Activated CD8-positive, alpha-beta memory T cell treated with anti-CD3 and anti-CD28 coated beads, Interleukin-2, amount 50 U/mL, for 1 hour (primary cell): ENCODE measurements around the gene TMPO.
A peak's percentile ranks its signal among the peaks of the same experiment; 100 is the strongest.
"Not testable (repeated sequence)": the region's sequence is repeated elsewhere in the genome, so short reads cannot be mapped to it uniquely, and the experiment has no call there.

Experiments used
- DNase-seq: peaks from one replicate; pipeline ENCODE4 v3.0.0-alpha.2; 2020; ENCODE audit errors: extremely low read depth

TMPO gene

DNA sequence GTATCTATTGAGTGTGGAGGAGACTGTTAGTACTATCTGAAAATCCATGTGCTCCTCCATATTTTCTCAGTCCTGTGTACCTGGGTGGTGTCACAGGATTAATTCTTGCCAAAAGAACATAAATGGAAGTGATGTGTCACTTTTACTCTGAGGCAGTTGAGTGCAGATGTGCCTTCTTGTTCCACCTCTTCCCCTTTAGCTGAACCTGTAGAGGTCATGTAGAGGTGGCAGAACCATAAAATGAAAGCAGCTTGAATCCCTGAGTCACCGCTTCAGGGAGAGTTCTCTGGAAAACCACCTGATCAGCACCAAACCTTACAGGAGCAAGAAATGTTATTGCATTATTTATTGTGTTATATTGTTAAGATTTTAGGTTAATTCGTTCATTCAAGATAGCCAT, 63.4 kb downstream of the TMPO start:
- no peak for DNase-seq

DNA sequence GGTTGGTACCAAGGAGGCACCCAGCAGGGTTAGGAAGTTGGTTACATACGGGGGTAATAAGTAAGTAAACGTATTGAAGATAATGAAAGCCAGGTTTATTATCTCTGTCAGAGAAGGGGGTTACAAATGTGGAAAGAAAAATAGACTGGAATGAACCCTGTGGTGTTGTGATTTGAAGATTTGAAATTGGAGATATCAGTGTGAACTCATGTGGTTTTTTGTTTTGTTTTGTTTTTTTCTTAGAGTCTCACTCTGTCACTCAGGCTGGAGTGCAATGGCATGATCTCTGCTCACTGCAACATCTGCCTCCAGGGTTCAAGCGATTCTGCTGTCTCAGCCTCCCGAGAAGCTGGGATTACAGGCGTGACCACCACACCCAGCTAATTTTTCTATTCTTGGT, 64.0 kb downstream of the TMPO start:
- no peak for DNase-seq

DNA sequence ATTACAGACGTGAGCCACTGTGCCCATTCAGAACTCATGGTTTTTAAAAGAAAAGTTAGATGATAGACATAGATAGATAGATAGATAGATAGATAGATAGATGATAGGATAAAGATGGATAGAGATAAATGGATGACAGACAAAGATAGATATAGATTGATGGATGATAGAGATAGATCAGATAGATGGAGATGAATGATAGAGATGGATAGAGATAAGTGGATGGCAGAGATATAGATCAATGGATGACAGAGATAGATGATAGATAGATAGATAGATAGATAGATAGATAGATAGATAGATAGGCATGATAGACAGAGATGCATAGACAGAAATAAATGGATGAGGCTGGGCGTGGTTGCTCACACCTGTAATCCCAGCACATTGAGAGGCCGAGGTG, 64.4 kb downstream of the TMPO start:
- DNase-seq: no peak

DNA sequence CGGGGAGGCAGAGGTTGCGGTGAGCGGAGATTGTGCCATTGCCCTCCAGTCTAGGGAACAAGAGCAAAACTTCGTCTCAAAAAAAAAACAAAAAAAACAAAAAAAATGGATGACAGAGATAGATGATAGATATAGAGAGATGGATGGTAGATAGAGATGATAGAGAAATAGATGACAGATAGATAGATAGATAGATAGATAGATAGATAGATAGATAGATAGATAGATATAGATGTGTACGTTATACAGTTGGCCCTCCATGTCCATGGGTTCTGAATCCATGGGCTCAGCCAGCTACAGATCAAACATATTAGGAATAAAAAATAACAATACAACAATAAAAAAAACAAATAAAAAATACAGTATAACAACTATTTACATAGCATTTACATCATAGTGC, 65.3 kb downstream of the TMPO start:
- DNase-seq: no peak

DNA sequence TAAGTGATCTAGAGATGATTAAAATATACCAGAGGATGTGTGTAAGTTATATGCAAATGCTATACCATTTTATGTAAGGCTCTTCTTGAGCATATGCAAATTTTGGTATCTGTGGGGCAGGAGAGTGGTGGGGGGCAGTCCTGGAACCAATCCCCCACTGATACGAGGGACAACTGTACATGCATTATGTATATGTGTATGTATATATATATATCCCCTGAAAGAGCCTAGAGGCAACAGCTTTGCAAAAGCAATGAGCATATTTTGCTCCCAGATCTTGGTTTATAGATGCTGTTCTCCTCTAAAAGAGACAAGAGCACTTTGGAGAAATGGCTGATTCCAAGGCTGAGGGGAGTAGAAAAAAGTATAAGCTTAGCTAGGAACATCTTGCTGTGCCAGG, 65.7 kb downstream of the TMPO start:
- DNase-seq: no peak

DNA sequence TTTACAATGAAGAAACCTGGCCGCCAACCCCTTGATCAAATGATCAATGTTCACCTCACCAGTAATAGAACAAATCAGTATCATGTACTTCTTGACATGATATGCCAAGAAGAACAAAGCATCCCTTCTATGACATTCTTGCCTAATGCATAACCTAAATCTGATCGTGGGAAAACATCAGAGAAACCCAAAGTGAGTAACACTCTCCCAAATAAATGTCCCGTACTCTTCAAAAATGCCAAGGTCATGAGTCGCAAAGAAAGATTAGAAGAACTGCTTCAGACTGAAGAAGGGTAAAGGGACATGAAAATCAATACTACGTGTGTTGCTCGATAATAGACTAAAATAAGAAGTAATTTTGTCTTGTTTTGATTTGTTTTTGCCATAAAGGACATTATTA, 66.7 kb downstream of the TMPO start:
- DNase-seq: no peak

DNA sequence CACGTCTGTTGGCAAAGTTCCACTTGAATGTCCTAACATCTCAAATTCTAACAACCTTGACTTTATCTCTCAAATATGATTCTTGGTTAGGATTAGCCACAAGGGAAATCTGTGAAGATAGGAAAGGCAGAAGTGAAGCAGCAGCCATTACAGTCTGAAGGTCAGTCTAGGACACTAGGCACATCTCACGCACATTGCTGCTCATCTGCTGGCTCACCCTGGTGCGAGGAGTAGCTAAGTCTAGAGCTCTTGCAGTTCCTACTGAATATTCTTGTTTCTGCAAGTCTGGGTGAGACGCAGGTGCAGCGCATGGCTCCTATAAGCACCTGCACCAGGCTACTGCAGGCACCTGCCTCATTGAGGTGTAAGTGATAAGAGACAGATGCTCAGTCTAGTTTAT, 71.7 kb downstream of the TMPO start:
- DNase-seq: no peak

DNA sequence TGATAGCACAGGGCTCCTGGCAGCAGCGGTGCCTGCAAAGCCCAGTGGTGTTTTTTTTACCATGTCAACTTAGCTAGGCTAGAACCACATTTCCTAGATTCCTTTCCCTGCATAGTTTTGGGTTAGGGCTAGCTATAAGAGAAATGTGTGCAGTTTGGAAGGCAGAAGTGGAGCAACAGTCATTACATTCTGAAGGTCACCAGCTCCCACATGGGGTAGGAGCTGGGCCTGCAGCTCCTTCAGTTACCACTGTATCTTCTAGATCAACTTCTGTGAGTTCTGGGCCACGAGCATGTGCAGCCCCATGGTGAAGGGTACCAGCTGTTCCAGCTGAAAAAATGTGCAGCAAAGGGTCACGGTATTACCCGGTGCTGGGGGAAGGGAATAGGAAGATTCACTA, 75.8 kb downstream of the TMPO start:
- no peak for DNase-seq

DNA sequence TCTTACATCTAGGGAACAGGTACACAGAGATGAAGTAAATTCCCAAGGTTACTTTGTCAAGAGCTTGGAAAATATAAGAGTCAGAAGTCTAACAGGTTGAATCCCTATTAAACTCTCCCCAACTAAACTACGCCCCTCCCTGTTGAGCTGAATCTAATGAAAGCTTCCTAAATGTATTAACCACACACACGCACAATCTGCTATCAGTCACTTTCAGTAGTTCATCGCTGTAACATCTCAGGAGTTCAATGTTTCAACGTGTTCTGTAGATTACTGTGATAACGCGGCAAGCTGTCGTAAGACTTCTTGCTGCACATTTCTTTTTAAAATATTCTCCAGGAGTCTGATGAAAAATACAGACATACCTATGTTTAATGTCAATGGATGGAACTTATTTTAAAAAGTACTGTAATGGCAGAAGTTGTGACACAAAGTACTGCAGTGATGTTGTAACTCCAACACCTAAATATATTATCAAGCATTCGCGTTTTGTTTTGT, 77.5 kb downstream of the TMPO start:
- DNase-seq: no peak

DNA sequence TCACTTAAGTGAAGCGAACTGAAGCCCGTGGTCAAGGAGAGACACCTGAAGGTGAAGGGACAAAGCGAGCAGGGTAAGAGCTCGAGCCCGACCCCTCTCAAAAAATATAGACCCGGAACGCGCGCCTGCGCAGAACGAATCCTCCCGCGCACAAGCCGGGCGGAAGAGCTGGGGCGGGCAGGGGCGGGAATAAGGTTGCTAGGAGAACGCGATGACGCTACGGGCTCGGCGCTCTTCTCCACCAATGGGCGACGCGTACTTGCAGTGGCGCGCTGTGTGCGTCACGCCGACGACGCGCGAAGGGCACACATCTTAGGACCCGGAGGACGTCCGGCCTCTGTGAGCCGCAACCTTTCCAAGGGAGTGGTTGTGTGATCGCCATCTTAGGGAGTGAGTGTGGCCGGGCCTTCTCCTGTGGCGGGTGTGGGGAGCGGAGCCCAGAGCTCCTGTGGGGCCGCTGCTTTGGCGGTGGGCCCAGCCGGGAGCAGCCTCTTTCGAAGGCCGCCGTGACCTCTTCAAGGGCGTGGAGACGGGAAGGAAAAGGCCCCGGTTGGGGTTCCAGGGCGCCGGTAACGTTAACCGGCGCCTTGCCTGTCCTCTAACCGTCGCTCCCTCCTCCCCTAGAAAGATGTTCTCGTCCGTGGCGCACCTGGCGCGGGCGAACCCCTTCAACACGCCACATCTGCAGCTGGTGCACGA, 78.1 kb downstream of the TMPO start, which contains the start of gene SLC25A3:
SLC25A3 (plus strand) TSS at position 336 of the 699 bp plus-strand sequence; CDS start at position 629, 293 bp downstream.
- DNase-seq: peak; percentile 85

DNA sequence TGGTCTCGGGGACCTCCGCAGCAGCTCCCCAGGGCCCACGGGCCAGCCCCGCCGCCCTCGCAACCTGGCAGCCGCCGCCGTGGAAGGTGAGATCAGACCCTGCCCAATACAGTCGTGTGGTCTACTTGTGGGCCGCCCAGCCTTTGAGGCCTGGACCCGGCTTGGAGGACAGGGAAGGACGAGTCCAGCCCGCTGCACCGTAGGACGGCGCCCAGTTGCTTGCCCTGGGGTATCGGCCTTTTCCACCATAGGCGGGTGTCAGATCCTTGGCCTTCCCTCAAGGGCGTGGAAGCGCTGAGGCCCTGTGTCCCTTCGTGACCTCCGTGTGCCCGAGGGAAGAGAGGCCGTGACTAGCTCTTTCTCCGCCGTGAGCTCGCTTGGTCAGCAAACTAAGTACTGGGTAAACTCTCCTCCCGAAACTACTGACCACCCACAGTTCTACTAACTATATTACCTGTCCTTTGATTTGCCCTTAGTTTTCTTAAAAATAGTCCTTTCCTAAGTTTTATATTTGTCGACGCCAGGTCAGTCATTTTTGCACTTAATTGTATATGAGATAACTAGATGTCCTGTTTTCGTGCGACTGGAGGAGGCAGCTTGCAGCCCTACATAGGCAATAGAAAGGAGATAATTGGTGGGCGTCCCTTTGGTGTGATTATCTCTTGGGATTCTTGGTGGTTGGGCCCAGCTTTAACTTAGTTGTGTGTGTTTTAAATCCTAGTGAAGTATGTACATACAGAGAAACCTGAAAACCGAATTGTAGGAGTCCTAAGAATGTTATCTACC, 78.9 kb downstream of the TMPO start:
- no peak for DNase-seq

DNA sequence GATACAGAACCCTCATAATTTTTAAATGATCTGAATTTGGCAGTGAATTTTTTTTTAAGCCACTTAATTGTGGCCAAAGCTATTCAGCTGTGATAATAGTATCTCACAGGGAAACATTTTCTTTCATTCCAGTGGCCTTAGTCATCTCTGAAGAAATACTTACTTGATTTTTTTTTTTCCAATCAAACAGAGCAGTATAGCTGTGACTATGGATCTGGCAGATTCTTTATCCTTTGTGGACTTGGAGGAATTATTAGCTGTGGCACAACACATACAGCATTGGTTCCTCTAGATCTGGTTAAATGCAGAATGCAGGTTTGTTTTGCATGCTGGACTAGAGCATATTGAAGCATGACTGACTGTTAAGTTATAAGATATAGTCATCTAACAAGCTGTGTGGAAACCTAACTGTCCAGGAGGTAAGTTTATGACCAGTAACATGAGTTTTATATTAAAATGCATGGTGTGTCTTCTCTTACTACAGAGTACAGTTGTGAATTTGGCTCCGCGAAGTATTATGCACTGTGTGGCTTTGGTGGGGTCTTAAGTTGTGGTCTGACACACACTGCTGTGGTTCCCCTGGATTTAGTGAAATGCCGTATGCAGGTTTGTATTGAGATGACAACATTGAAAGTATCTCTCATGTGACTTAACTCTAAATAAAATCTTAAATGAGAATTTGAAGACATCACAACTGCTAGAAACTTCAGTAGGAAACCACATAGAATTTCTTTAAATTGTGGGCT, 80.0 kb downstream of the TMPO start:
- peak; percentile 9 for DNase-seq

DNA sequence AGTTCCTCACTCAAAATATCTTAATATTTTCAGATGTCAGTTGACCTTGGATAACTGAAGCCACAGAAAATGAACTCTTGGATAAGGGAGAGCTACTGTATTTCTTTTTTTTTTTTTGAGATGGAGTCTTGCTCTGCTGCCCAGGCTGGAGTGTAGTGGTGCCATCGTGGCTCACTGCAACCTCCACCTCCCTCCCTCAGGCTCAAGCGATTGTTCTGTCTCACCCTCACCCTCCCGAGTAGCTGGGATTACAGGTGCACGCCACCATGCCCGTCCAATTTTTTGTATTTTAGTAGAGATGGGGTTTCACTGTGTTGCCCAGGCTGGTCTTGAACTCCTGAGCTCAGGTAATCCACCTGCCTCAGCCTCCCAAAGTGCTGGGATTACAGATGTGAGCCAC, 81.9 kb downstream of the TMPO start:
- DNase-seq: not testable (repeated sequence)
